Inferior parietal cortex (tissue), 1 donor: ENCODE measurements around the gene TMEM11.
"Not testable (repeated sequence)": the region's sequence is repeated elsewhere in the genome, so short reads cannot be mapped to it uniquely, and the experiment has no call there.

Experiments
- DNase-seq: peaks from one replicate; pipeline ENCODE4 v3.0.0-alpha.2; 2016; ENCODE audit errors: extremely low spot score

TMEM11 gene

DNA sequence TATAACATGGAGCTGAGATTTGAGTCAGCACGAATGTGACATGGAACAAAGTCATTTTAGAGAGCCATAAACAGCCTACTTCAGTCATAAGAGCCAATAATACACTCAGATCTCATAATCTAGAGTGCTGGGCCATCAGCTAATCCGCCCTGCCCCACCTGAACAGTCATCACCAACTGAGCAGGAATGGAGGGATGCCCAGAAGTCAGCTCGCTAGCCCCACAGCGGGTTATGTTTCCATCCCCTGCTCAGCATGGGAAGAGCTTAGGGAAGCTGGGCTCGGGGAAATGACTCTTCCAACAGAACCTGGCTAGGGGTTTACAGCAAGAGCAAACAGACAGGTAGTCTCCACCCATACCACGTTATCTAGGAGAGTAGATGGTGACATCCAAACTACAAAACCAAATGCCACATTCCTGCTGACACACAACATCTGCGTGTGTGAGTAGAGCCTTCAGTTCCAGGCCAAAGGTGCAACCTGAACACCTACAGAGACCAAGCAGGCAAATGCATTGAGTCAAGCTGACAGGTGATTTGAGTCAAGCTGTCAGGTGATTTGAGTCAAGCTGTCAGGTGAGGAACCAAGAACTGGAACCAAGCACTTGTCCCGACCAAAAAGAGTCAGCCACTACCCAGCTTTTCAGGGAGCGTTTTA, 2.0 kb downstream of the TMEM11 start:
- DNase-seq, result no peak

DNA sequence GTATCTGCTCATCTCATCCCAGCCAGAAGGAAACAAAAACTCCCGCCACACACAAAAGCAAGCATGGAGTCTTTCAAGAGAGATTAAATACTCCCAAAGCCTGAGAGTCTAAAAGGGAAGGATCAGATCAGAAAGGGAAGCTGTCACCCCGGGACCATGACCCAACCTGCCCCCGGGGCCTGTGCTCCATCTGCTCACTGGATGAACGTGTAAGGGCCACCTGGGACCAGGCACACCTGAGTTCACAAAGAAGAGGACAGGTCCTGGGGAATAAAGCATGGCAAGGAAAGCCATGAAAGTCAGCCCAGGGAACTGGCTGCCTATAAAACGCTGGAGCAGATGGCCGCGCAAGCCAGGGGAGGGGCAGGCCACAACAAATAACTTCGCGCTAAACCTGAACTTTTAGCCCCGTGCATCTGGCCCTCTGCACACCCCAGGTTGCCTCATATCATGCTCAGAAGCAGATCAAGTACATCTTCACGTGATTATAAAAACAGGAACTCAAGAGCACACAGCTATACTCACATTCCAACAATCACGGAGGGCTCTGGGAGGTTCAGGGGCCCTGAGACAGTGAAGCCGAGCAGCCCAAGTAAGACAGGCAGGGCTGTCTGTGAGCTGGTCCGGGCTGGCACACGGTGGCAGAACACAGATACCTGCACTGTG, 3.4 kb downstream of the TMEM11 start:
- no peak for DNase-seq

DNA sequence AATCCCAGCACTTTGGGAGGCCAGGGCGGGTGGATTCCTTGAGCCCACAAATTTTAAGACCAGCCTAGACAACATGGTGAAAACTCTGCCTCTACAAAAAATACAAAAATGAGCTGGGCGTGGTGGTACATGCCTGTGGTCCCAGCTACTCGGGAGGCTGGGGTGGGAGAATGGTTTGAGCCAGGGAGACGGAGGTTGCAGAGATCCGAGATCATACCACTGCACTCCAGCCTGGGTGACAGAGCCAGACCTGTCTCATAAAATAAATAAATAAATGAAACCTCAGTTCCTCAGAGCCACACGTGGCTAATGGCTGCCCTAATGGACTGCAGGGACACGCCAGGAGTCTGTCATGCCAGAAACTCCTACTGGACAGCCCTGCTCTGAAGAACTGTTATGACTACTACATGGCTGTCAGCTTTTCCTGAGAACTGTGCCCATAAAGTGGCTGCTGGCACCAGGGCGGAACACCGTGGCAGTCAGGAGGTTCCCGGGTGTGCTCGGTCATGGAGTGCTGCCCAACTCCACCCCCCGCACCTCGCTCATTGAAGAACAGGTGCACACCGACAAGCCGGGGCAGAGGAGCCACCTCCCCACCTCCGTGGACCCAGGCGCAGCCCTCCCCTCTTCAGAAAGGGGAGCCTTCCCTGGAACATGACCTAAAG, 4.3 kb downstream of the TMEM11 start:
- no peak for DNase-seq

DNA sequence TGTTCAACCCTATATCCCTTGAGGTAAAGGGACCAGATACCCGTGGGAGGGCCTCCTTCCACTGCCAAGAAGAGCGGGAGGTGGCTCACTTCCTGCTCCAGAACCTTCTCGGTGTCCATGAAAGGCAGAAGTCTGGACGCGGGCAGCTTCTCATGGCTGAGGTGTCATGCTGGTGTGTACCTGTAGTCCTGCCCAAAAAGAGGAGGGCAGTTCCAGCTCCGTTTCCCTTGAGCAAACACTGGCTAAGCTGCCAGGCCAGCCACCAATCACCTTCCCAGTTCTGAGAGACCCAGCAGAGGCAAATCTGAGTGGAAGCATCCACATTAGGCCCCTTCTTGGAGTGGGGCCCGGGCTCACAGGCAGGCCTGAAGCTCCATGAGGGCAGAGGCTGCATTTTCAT, 5.6 kb downstream of the TMEM11 start:
- DNase-seq, result no peak

DNA sequence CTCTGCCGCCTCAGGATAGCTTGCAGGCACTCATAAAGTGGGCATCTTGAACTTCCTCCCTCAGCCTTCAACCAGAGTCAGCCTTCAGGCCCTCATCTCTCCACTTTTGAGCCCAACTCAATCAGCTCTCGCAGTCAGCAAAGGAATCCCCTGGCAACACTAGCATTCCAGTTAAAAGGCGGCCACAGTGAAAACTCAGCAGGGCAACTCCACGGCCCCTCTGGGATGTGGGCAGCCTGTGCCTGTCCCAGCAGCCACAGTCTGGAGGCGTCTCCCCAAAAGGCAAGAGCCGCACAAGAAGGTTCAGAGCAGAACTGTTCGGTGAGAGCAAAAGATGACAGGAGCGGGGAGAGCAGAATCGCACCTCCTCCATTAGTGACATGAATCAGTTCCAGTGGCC, 9.0 kb downstream of the TMEM11 start:
- no peak for DNase-seq

DNA sequence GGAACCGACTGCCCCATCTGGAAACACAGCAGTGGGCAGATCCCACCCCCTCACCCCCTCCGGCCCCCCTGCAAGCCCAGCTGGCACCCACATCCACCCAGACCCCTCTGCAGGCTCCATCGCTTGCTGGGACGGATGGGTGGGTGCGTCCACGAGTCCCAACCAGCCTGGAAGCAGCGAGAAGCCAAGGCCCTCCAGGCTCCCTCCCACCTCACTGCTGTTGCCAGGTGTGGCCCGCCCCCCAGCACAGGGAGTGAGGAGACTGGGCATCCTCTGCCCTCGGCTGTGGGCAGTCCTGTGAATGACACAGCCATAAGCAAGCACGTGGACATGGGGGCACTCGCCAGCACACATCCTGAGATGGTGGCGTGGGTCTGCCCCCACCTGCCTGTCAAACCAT, 11.4 kb downstream of the TMEM11 start:
- no peak for DNase-seq

DNA sequence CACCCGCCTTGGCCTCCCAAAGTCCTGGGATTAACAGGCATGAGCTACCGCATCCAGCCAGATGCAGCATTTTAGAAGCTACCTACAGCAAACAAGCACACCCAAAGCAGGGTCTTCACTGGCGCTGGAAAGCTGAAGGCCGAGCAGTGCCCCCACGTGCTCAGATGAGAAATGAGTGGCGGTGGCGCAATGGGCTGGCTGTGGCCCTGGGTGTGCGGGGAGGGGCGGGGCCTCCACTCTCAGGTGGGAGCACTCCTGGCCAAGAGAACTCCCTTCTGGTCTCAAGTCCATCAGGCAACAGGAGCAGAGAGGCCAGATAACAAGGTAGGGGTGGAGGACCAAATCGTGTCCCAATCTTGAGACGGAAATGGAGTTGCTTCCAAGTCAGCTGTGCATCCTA, 12.1 kb downstream of the TMEM11 start:
- no peak for DNase-seq

DNA sequence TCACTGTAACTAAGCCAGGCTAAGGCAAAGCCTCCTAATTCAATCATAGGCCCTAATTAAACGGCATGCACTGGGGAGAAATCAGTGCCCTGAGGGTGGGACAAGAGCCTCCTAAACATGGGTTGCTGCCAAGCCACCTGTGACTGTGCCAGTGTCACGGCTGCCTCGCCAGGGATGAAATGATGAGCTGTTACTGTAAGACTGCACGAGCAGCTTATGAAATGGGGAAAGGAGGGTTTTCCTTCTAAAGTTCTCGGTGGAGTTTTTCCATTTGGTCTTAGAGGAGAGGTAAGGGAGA, 12.7 kb downstream of the TMEM11 start:
- no peak for DNase-seq

DNA sequence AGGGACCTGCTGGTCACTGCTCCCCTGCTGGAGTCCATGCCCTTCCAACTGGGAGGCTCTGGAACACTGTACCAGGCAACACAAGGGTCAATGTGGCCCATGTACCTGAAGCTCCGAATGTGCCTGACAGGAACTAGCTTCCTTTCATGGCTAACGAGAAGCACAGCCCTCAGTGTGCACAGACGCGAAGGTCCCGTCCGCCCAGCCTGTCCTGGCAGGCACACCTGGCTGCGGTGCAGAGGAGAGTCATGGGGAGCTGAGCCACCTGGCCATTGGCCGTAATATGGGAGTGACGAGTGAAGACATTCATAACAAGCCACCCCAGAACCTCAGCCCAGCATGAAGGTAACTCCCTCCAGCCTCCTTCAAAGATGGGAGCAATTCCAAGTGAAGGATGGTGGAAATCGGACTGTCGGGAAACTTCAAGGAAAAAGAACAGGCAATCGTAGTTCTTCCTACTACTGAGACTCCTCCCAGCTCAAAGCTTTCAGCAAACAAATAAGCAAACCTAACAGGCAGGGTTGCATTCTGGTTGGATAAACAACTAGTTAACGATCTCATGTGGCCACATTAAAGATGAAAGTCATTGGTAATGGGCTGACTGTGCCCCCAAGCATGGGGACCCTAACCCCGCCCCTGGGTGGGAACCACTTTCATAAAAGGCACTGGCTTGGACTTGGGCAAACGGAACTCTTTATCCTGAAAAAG, 13.2 kb downstream of the TMEM11 start:
- no peak for DNase-seq

DNA sequence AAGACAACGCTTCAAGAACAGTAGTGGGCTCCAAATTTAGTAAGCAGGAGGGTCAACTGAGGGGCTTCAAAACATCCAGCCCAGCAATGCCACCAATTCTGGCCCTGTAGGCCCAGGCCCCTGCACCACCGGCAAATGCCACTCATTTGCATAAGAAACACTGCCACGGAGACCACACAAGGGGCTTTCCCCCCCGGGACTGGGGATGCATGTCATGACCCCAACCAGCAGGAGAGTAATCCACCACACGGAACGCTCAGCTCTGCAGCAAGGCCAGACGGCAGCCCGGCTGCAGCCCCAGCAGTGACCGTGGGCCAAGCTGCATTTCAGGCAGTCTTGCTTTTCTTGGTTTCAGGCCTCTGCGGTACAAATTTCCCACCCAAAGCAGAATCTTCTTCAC, 14.1 kb downstream of the TMEM11 start:
- no peak for DNase-seq

DNA sequence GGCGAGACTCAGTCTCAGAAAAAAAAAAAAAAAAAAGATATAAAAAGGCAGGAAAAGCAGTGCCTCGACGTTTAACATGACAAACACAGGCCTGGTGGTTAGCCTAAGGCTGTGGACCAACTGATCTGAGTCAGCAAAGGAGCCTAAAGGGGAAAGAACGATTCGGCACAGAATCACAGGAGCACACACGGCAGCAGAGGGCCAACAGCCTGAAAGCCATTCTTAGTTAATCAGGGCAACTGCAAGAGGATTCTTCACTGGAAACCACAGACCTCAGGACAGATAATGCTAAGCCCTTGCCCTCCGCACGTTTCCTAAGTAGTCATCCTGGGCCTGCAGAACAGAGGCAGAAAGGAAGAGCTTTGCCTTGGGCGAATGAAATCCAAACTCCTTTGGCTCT, 14.7 kb downstream of the TMEM11 start:
- DNase-seq, result no peak

DNA sequence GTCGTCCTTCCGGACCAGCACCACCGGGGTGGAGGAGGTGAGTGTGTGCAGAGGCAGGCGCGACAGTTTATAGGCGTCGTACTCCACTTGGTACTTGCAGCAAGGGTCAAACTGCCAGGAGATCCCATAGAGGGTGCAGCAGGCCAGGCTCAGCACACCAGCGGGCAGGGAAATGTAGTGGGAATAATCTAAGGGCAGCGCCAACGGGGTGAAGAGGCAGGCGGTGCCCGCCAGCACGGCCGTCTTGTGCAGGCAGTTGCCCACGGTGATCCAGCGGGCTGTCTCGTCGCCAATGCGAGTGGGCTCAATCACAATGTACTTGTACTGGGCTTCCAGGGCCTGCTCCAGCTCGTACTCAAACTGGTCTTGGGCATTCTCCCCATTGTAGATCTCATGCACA, 15.6 kb downstream of the TMEM11 start:
- DNase-seq, result no peak

DNA sequence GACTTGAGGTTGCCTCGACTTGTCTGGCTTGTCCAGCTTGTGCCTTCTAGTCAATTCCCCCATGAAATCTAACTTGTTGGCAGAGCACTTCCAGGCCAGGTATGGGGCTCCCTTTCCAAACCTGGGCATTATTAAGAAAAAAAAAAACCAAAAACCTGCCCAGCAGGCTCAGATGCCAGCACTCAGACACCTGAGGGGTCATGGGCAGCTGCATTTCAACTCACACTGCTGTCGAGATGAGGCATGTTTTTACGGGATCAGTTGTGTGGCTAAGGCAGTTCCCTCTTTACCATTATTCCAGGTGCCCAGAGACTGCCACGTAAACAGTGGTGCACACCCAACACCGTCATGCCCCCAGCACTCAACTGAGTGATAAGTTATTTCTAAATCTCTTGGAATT, 17.8 kb downstream of the TMEM11 start:
- no peak for DNase-seq

DNA sequence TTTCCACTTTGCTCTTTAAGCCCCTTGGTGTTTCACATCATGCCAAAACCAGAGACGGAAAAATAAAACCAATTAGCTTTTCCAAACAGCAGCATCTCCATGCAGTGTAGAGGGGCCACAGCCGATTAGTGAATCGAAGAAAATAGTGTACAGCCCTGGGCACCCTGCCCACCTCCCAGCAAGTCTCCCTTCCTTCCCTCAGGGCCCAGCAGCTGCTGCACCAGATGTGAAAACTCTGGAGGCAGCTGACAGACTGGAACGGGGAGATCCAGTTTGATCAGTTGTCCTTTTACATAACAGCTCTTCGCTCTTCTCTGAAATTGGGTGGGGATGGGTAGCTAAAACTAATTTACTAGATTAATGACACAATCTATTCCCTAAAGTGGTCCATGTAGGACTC, 19.3 kb downstream of the TMEM11 start:
- DNase-seq, result no peak

DNA sequence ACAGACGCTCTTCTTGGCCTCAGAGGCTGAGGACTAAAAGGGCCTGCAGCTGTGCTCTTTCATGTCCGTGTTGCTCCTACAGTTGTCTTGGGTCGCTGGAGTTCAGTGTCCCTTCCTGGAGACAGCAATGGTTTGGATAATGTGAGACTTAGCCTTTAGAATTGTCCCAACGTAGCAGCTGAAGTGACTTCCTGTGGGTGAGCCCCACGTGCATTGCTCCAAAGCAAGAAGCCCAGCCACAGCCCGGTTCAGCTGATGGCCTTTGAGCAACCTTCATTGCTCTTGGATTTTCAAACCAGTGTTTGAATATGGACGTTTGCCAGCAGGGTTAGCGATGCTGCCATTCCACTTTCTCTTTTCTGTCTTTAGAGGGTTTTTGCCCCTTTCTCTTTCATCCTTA, 19.7 kb downstream of the TMEM11 start:
- DNase-seq, result no peak

DNA sequence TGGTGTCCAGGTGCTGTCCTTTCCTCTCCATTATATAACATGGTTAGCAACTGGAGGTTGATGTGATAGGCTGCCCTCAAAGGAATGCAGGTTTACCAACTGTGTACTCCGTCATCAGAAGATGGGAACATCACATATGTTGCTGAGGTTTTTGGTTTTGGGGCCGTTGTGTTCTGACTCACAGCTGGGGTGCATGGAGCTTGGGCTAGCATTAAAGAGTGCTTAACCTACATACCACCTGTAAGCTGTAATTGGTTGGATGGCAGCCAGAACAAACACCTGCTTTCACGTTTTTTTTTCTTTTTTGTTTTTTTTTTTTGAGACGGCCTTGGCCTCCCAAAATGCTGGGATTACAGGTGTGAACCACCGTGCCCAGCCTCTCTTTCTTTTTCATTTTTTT, 20.9 kb downstream of the TMEM11 start:
- no peak for DNase-seq

DNA sequence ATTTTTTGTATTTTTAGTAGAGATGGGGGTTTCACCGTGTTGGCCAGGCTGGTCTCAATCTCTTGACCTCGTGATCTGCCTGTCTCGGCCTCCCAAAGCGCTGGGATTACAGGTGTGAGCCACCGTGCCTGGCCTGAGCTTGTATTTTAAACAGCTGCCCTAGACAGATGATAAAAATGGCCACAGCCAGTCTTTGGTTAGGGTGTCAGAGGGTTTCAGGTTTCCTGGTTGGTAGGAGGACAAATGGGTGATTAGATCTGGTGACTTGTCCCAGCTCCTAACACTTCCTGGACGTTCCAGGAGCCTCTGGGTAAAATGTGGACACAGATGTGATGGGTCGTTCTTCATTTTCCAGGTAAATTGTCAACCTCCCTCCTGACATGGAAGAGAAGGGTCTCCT, 21.5 kb downstream of the TMEM11 start:
- DNase-seq, result not testable (repeated sequence)

DNA sequence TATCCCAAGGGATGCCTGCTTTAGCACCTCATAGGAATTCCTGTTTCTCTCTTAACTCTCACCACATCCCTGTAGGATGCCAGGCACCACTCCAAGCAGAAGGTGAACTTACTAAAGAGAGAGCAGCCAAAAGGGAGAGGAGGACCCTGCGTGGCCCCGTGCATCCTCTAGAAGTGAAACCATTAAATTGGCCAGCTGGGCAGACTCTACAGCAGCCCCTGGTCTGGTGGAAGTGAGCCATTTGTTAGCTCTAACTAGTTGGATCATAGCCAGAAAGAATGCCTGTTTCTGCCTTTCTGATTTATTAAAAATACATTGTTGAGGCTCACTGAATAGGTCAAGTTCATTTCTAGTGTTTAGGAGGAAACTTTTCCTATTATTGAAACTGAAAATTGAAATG, 22.3 kb downstream of the TMEM11 start:
- no peak for DNase-seq

DNA sequence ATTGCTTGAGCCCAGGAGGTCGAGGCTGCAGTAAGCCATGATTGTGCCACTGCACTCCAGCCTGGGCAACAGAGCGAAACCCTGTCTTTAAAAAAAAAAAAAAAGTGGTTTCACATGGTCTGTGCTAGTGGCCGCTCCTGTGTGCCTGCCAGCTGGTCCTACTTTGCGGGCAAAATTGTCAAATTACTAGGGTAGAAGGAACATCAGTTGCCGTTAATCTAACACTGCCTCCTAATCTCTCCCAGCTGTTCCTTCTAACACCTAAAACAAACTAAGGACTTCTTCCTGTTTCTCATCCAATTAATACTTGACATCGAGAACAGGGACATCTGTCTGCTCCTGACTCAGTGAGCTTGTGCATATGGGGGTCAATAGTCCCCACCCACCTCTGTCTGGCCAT, 23.9 kb downstream of the TMEM11 start:
- no peak for DNase-seq

DNA sequence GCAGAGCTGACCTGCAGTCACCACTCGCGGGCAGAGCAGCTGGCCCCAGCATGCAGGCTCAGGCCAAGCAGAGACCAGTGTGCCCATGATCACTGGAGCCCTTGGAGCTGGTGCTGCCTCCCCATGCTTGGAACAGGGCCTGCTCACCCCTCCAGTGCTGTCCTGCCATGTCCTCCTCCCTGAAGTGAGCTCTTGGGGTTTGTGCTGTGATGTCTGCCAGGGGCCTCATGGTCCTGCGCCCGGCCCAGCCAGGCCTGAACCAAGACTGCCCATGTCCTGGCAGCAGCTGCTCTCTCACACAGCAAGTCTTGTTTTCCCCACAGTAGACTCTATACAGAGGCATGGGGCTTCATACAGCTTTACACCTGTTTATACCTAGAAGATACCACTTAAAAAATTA, 24.6 kb downstream of the TMEM11 start:
- no peak for DNase-seq

DNA sequence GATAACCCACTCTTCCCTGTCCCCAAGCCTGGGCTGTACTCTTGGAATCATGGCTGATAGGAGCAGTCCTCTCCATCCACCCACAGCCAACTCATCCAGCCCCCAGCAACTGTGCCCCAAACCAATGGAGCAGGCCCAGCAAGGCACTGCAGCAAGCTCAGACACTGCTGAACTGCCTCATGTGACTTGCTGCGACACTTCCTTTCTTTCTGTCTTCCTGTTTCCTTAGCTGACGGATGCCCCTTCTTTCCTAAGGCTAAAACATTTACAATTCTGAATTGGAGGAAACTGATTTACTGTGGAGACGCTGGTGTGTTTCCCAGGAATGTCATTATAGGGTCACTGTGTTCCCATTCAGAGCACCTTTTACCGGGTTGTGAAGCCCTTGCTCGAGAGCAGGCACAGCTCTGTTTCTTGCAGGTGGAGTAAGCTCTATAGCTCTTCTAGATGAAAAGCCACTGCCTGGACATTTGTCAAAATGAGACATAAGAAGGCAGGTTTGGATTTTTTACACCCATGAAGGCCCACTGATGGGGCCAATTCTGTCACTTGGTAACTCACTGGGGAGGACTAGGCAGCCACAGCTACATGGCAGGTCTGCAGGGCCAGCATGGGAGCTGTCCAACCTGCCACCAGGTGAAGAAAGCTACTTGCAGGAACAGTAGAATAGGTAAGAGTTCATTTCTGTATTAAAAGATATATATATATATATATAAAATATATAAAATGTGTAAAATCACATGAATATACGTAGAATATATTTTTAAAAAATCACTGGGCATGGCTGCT, 27.4 kb downstream of the TMEM11 start:
- no peak for DNase-seq

DNA sequence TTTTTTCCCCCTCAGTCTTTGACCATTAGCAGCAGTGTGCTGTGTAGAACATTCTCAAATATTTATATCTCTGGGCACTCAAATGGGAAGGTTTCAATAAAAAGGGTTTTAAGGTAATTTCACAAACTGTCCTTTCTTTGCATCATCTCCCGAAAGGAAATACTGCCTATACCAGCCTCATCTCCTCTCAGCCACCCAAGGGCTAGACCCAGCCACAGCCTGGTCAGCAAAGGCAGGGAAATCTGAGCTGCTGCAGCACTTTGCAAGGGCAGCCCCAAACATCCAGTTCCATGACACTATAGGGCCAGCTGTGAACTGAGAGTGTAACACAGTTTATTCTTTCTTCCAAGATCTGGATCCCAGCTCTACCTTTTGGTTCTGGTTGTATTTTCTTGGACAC, 28.9 kb downstream of the TMEM11 start:
- no peak for DNase-seq
